Suppressor macrophage (primary cell): ENCODE results near the gene INSM1.

Experiments
- DNase-seq, 4 experiments: peaks; one replicate each; pipeline ENCODE4 v3.0.0-alpha.2; 2020 to 2022

The INSM1 gene

GRCh38 chr20:20362774-20363433 is 5.0 kb upstream of the INSM1 start:
- DNase-seq = peak in 3 of 4 experiments; percentile 27 to 52 (median 45)

GRCh38 chr20:20363434-20363798 is 4.5 kb upstream of the INSM1 start:
- peak in 1 of 4 experiments; percentile 25 for DNase-seq

- DNase-seq = peak in 1 of 4 experiments; percentile 42
Measured at GRCh38 chr20:20363799-20364592, 3.9 kb upstream of the INSM1 start.

GRCh38 chr20:20364593-20365479 is 3.1 kb upstream of the INSM1 start:
- DNase-seq = no peak

- no peak for DNase-seq
Measured at GRCh38 chr20:20365480-20366161, 2.3 kb upstream of the INSM1 start.

- DNase-seq = no peak
Measured at GRCh38 chr20:20366551-20366875, 1.4 kb upstream of the INSM1 start.

GRCh38 chr20:20366876-20367574 is 879 bp upstream of the INSM1 start:
- peak in 1 of 4 experiments; percentile 45 for DNase-seq

GRCh38 chr20:20368418-20369249 is 730 bp downstream of the INSM1 start:
- DNase-seq = peak; percentile 19 to 66 (median 40)

DNA sequence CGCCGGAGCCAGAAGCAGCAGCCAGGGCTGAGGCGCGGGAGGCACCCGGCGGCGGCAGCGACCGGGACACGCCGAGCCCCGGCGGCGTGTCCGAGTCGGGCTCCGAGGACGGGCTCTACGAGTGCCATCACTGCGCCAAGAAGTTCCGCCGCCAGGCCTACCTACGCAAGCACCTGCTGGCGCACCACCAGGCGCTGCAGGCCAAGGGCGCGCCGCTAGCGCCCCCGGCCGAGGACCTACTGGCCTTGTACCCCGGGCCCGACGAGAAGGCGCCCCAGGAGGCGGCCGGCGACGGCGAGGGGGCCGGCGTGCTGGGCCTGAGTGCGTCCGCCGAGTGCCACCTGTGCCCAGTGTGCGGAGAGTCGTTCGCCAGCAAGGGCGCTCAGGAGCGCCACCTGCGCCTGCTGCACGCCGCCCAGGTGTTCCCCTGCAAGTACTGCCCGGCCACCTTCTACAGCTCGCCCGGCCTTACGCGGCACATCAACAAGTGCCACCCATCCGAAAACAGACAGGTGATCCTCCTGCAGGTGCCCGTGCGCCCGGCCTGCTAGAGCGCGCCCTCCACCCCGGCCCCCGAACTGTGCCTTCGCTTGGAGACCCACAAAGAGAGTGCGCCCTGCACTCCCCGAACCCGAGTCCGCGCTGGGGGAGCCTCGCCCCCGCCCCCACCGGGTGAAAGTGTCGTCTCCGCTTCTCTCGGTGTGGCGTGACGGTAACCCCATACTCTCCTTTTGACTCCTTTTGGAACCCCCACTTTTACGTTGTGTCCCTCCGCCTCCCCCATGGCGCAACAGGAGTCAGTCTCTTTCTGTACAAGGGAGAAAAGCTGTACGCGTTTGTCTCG is 1.6 kb downstream of the INSM1 start:
- peak in 1 of 4 experiments; percentile 53 for DNase-seq

DNA sequence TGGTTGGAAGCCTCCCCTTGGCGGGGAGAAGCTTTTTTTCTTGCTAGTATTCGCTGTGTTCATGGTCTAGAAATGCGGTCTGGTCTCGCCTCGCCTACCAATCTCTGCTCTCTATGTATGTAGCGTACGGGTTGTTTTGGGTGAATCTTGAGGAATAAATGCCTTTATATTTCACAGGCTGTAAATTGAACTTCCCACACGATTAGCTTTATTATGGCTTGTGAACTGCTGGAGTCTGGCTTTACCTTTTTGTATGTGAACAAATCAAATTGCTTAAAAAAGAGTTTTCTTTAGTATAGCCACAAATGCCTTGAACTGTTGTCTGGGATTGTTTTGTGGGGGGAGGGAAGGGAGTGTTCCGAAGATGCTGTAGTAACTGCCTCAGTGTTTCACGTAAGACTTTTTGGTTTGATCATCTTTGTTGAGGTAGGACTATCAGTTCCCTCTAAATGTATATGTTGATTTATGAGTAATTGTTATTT is 2.2 kb downstream of the INSM1 start:
- DNase-seq = no peak

GRCh38 chr20:20371083-20371482 is 3.2 kb downstream of the INSM1 start:
- DNase-seq = no peak

GRCh38 chr20:20371681-20372080 is 3.8 kb downstream of the INSM1 start:
- DNase-seq = no peak

- no peak for DNase-seq
Measured at GRCh38 chr20:20373091-20373571, 5.2 kb downstream of the INSM1 start.

DNA sequence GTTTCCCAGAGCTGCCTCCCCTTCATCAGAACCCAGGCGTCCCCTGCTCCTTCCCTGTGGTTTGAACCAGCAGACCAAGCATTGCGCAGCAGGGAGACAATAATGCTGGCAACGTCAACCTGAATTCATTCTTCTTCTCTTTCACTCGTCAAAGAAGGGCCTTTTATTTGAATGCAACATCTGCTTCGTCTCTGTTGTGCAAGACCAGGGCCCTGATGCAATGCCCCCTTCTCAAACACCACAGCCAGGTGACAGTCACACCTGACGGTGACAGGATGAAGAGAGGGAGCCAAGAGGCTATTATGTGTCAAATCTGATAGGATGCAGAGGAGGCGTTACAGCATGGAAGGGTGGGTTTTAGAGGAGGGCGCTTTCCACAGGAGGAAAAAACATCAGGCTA is 8.0 kb downstream of the INSM1 start:
- DNase-seq = no peak

- no peak for DNase-seq
Measured at GRCh38 chr20:20386192-20386591, 18.3 kb downstream of the INSM1 start.

- DNase-seq = no peak
Measured at GRCh38 chr20:20390393-20390792, 22.5 kb downstream of the INSM1 start.

DNA sequence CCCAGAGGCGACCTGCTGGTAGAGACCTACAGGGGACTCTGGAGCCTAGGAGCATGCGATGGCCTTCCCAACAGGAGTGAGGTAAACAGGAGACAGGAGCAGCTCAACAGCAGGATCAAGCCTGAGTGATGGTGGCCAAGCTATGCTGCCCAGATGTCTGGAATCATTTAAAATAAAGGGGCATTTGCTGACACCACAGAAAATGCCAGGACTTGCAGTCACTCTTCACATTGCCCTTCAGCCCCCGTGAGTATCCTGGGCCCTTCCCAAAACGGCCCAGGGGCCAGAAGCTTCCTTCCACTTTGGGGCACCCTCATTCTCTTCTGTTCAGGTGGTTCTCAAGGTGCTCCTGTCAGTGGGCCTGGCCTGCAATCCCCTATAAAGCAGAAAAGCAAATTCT is 23.2 kb downstream of the INSM1 start:
- DNase-seq = no peak

- DNase-seq = no peak
Measured at GRCh38 chr20:20391766-20392165, 23.9 kb downstream of the INSM1 start.

DNA sequence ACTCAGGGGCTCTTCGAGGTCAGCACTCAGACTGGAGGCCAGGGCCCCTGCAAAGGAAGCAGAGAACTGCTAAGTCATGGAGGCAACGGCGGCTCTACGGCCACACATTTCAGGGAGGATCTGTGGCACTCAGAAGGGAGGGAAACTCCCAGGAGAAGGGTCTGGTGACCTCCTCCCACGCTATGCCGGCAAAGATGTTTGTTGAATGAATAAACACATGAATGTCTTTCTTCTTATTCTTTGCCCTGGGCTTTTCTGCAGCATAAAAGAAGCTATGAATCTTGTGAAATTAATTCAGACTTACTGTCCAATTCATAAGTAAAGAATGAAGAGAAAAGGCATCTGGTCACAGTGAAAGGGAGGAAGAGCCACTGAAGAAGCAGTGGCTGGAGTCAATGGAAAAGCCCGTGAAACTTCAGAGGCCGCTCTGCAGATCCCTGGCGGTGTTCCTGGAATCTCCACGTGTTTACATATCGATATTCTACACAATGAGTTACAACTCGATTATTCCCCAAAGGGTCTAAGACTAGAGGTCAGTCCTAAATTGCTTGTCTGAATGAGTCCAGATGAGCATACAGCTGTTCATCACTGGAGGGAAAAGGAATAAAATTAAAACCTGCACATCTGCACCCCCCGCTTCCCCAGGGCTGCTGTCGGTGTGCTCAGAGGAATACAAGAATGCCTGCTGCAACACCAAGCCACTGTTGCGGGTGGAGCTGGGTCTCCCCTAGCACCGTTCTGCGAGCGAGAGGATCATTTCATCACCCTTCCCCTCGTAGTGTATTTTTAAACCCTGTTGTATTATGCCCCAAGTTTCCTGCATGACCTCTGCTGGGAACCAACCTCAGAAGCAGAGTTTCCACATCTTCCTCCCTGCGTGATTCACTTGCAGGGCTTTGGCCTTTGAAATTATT is 25.6 kb downstream of the INSM1 start:
- DNase-seq = peak; percentile 61 to 84 (median 78)
